HL-60 (cell line): ENCODE results near the gene COQ6.

ENCODE experiments used
- POLR2AphosphoS5 ChIP-seq: IDR thresholded peaks from 2 replicates; pipeline ENCODE4 v1.6.1; 2012; ENCODE audit warnings: low read depth
- TF ChIP-seq, protein P1 (sequence below): IDR thresholded peaks from one replicate; pipeline ENCODE4 v1.5.1; 2011; ENCODE audit warnings: low read length, control low read depth, inconsistent platforms; ENCODE audit not compliant: insufficient read depth

DNA sequence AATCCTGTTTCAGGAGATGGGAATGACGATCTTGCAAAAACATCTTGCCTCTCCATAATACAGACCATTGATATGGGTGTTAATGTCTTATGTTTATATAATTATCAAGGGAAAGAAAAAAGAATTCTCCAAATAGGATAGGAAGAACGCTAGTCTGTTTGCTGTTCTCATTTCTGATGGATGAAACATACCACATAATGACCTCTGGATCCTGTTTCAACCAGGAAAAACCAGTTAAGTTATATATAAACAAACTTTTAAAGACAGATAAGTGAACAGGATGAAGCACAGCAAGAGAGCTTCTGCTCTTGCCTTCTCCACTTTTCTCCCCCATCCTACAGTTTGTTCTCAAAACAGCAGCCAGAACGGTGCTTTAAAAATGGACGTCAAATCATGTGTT lies 27.8 kb downstream of the COQ6 start:
- TF ChIP-seq, protein P1, sequence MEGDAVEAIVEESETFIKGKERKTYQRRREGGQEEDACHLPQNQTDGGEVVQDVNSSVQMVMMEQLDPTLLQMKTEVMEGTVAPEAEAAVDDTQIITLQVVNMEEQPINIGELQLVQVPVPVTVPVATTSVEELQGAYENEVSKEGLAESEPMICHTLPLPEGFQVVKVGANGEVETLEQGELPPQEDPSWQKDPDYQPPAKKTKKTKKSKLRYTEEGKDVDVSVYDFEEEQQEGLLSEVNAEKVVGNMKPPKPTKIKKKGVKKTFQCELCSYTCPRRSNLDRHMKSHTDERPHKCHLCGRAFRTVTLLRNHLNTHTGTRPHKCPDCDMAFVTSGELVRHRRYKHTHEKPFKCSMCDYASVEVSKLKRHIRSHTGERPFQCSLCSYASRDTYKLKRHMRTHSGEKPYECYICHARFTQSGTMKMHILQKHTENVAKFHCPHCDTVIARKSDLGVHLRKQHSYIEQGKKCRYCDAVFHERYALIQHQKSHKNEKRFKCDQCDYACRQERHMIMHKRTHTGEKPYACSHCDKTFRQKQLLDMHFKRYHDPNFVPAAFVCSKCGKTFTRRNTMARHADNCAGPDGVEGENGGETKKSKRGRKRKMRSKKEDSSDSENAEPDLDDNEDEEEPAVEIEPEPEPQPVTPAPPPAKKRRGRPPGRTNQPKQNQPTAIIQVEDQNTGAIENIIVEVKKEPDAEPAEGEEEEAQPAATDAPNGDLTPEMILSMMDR: no peak
- no peak for TF ChIP-seq POLR2AphosphoS5
